T-helper 1 cell (primary cell): Measurements from ENCODE around the gene TTC21A.
"Not testable (repeated sequence)": the region's sequence is repeated elsewhere in the genome, so short reads cannot be mapped to it uniquely, and the experiment has no call there.

Source experiments
- DNase-seq, 5 donors: peaks; one replicate each; pipeline ENCODE4 v3.0.0-alpha.2; 2012 to 2020

The TTC21A gene

GRCh38 chr3:39150803-39151631, 43.5 kb downstream of the TTC21A start:
- DNase-seq: peak in 2 of 5 donors; percentile 24 to 45

GRCh38 chr3:39153977-39154279, 46.4 kb downstream of the TTC21A start:
- no peak for DNase-seq

DNA sequence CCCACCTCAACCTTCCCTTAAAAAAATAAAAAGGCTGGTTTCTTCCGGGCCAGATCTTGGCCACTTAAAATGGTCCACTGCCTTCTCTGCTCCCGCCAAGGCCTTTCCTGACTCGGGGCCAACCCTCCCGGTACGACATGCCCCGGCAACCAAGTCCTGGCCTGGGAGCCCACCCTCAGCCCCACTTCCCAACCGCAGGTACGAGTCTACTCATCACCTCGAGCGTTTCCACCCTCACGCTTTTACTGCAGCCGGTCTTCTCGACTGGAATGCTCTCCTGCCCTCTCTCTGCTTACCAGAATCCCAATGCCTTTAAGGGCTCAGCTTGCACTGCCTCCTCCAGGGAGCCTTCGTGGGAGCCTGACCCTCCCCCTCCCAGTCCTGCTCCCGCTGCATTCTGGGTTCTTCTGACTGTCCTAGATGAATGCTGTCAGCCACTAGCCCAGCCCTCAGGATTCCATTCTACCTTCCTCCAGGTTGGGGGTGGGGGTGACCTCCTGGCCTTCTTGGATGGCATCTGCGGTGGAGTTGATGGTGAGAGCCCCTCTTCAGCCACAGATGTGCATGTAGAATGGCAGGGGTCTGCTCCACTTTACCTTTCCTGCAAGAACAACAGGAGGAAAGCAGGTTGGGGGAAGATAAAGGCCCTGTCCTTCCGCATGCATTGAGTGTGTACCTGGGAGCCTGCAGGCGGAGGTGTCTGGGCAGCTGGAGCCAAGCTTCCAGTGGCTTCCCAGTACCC, 47.0 kb downstream of the TTC21A start:
- DNase-seq: no peak

GRCh38 chr3:39156421-39156820, 48.9 kb downstream of the TTC21A start:
- DNase-seq: no peak

GRCh38 chr3:39157359-39157758, 49.9 kb downstream of the TTC21A start:
- DNase-seq: no peak

- DNase-seq: no peak
These were observed 50.8 kb downstream of the TTC21A start for GRCh38 chr3:39158148-39158715.

DNA sequence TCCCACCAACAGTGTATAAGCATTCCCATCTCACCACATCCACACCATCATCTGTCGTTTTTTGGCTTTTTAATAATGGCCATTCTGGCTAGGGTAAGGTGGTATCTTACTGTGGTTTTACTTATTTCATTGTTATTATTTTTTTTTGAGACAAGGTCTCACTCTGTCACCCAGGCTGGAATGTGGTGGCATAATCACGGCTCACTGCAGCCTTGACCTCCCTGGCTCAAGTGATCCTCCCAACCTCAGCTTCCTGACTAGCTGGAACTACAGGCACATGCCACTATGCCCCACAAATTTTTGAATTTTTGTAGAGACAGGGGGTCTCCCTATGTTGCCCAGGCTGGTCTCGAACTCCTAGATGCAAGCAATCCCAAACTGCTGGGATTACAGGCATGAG, 56.9 kb downstream of the TTC21A start:
- DNase-seq: no peak

- no peak for DNase-seq
These were observed 58.0 kb downstream of the TTC21A start for GRCh38 chr3:39165518-39165917.

DNA sequence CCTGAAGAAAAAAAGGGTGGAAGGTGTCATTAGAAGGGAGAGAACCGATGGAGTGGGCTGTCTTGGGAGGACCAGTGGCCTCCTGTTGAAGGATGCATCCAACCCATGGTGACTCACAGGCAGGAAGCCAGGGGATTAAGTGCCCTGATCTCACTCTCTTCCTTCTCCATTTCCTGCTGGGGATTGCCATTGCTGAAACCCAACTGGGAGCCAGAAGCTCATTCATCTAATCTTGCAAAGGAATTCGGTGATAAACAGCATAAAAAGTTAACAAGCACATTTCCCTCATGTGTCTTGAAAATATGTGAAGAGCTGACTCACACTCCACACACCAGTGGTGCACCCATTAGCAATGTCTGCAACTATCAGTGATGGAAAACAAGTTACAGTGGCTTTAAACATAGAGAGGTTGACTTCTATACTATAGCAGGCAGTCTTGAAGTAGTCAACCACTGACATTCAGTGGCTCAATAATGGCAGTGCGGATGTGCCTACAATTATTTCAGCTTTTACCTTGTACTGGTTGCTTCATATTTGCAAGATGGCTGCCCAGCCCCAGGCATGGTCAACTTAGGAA, 58.7 kb downstream of the TTC21A start:
- no peak for DNase-seq

GRCh38 chr3:39166932-39167532, 59.6 kb downstream of the TTC21A start:
- no peak for DNase-seq

GRCh38 chr3:39168156-39168780, 60.8 kb downstream of the TTC21A start:
- DNase-seq: no peak

GRCh38 chr3:39169712-39170111, 62.2 kb downstream of the TTC21A start:
- no peak for DNase-seq

- no peak for DNase-seq
These were observed 63.0 kb downstream of the TTC21A start for GRCh38 chr3:39170461-39170860.

DNA sequence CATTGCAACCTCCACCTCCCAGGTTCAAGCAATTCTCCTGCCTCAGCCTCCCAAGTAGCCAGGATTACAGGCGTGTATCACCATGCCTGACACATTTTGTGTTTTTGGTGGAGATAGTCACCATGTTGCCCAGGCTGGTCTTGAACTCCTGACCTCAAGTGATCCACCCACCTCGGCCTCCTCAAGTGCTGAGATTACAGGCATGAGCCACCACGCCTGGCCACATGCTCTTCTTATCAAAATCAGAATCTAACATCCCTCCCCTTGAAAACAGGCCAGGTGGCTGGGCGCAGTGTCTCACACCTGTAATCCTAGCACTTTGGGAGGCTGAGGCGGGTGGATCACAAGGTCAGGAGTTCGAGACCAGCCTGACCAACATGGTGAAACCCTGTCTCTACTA, 63.4 kb downstream of the TTC21A start:
- not testable (repeated sequence) for DNase-seq

DNA sequence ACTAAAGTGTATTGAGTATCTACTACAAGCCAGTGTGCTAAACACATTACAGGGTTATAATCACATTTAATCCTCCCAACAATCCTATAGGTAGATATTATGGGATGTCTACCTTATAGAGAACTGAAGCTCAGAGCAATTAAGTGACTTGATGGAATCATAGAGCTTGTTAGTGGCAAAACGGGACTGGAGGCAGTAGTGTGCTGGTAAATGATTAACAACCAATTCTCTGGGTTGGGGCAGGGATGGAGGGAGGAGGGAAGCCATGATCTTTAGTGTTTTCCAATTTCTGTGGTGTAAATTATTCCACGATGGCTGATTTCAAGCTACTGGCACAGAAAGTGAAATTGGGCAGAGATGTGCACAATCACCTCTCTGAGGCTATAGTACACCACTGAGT, 64.4 kb downstream of the TTC21A start:
- no peak for DNase-seq

GRCh38 chr3:39173318-39174125, 66.0 kb downstream of the TTC21A start:
- no peak for DNase-seq

DNA sequence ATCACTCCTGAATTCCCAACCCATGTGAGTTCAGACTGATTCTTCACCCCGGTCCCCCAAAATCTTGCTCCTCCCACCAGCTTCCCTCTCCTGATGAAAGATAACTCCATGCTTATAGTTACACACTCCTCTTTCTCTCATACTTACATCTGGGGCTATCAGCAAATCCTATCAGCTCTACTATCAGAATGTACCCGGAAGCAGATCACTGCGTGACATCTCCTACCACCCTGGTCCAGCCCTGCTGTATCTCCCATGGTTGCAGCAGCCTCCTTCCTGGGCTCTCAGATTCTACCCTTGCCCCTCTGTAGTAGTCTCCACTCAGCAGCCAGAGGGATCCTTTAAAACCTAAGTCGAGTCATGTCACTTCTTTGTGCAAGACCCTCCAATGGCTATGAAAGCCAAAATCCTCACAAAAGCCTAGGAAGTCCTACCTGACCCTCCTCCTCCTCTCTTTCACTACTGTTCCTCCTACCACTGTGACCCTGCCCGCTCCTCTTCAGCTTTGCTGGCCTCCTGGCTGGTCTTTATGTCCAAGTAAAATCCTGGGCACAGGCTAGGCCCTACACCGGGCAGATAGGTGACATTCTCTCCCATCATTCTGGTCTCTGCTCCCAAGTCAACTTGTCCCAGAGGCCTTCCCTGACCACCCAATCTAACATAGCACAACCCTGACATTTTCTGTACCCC, 68.7 kb downstream of the TTC21A start:
- no peak for DNase-seq

- DNase-seq: peak; percentile 55 to 89 (median 62)
These were observed 70.3 kb downstream of the TTC21A start for GRCh38 chr3:39177708-39178332.

GRCh38 chr3:39178553-39178952, 71.1 kb downstream of the TTC21A start:
- no peak for DNase-seq

DNA sequence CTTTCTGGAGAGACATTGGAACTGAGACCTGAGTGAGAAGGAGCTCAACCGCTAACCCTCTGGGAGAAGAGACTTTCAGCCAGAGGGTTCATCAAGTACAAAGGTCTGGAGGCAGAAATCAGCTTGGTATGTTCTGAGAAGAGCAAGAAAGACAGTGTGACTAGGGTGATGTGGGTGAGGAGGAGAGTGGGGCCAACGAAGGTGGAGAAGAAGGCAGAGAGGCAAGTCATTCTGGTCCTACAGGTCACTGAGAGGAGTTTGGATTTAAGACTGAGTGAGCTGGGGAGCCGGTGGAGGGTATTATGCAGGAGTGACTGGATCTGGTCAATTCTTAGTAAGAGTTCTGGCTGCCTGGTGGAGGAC, 72.7 kb downstream of the TTC21A start:
- DNase-seq: no peak
